T-helper 1 cell treated with Interleukin-12 subunit alpha and Interleukin-12 subunit beta and Interleukin-4 antibody, amounts not matched to agents 30 ng/mL and 1 ng/mL, for 36 hours (primary cell): ENCODE measurements around the gene ATE1. TPM values are rescaled to one million over a fixed set of nuclear protein-coding genes. Genes with fewer than 3 reads are reported as not detected.
"Not testable (repeated sequence)": the region's sequence is repeated elsewhere in the genome, so short reads cannot be mapped to it uniquely, and the experiment has no call there.

ENCODE experiments used
- intact Hi-C: fragments of 100-400 bp; cut with micrococcal nuclease; formaldehyde crosslinking; loops from one replicate; pipeline ENCODE4 v1.15.1; 2024
- total RNA-seq: library from RNA; stranded (reverse); gene quantifications from 2 replicates; pipeline ENCODE4 v1.2.3, GENCODE V29; 2022

The ATE1 gene
- total RNA-seq, 1 donor from 2014 or later: 26.4 TPM

- intact Hi-C loops: not testable (repeated sequence)
These were observed 228.1 kb downstream of the ATE1 start for GRCh38 chr10:121699703-121700102.

- intact Hi-C loops: no loop called here
These were observed 228.9 kb downstream of the ATE1 start for GRCh38 chr10:121698902-121699301.

GRCh38 chr10:121698336-121698735 is 229.5 kb downstream of the ATE1 start:
- intact Hi-C loops: no loop called here

- intact Hi-C loops: no loop called here
These were observed 231.0 kb downstream of the ATE1 start for GRCh38 chr10:121696854-121697253.

- intact Hi-C loops: no loop called here
These were observed 231.9 kb downstream of the ATE1 start for GRCh38 chr10:121695731-121696464.

GRCh38 chr10:121694966-121695643 is 232.7 kb downstream of the ATE1 start:
- intact Hi-C loops: no loop called here

GRCh38 chr10:121694327-121694965 is 233.4 kb downstream of the ATE1 start:
- intact Hi-C loops: no loop called here

- intact Hi-C loops: no loop called here
These were observed 235.2 kb downstream of the ATE1 start for GRCh38 chr10:121692626-121693025.

- intact Hi-C loops: no loop called here
These were observed 236.9 kb downstream of the ATE1 start for GRCh38 chr10:121690970-121691369.

Other genes with a start within 250 kb of the ATE1 start
- gene NSMCE4A, start 47.2 kb upstream of the ATE1 start, total RNA-seq: 60.2 and 62.2 TPM in 2 replicates
- gene TACC2, start 61.1 kb upstream of the ATE1 start, total RNA-seq: not detected in 2 replicates